Measurements from ENCODE around the gene PCBP3. TPM values are rescaled to one million over a fixed set of nuclear protein-coding genes. Genes with fewer than 3 reads are reported as not detected.

PCBP3 gene
- total and polyA plus RNA-seq, 10 of the 15 experiments (the other 5 are each of a cell fraction or from before 2014, with no cell fraction given), result 0.09 to 1.3 (median 0.46) TPM; not detected in 3

- ChIA-PET POLR2A (no interaction called here), SMC1A (ENCODE audit: uncharacterized antibody, unreplicated experiment) (no interaction called here), CTCF (no interaction called here), RAD21 (ENCODE audit: unreplicated experiment) (no interaction called here)
- Histone ChIP-seq H3K4me3 (no peak overlapping the region), H3K4me1 (ENCODE audit: control insufficient read depth, insufficient read depth, low read length) (no peaks in the 10 kb centered on the region), H4K20me1 (ENCODE audit: control insufficient read depth, insufficient read depth) (no peaks in the 10 kb centered on the region), H3K9ac (ENCODE audit: control insufficient read depth, insufficient read depth, low read length) (no peak overlapping the region), H3K27me3 (replicated peaks in 1 of 2; ENCODE audit: control insufficient read depth in 2 of 2, insufficient read depth in 2 of 2, low read length in 1 of 2) (no peaks in the 10 kb centered on the region), H2AFZ (ENCODE audit: control insufficient read depth, low read depth, low read length) (no peak overlapping the region), H3K36me3 (ENCODE audit: control insufficient read depth in 2 of 2, insufficient read depth in 2 of 2, low read length in 1 of 2) (no peaks in the 10 kb centered on the region), H3K4me2 (ENCODE audit: control insufficient read depth, insufficient read depth) (no peak overlapping the region), H3K79me2 (ENCODE audit: control insufficient read depth, insufficient read depth, low read length) (no peaks in the 10 kb centered on the region), H3K9me3 (replicated peaks; ENCODE audit: control insufficient read depth, insufficient read depth, low read length) (peaks cover 2% of the 10 kb centered on the region; the same call in 1 of the 3 replicates), H3K27ac (ENCODE audit: control insufficient read depth, insufficient read depth) (no peak overlapping the region)
- intact Hi-C loops (cut with micrococcal nuclease; ENCODE audit: unreplicated experiment), result no loop called here
- DNase-seq (ENCODE audit: low read depth, low spot score) (no peak), FAIRE-seq (no peak), ATAC-seq (no peak)
- no peak for TF ChIP-seq USF1 (IDR thresholded peaks at IDR 0.05; ENCODE audit: borderline replicate concordance, extremely low read length, insufficient read depth, low read depth, low read length)
- TF ChIP-seq, protein P1, sequence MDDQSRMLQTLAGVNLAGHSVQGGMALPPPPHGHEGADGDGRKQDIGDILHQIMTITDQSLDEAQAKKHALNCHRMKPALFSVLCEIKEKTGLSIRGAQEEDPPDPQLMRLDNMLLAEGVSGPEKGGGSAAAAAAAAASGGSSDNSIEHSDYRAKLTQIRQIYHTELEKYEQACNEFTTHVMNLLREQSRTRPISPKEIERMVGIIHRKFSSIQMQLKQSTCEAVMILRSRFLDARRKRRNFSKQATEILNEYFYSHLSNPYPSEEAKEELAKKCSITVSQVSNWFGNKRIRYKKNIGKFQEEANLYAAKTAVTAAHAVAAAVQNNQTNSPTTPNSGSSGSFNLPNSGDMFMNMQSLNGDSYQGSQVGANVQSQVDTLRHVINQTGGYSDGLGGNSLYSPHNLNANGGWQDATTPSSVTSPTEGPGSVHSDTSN (IDR thresholded peaks at IDR 0.05; ENCODE audit: insufficient replicate concordance, low read depth, low read length), result no peak
- TF ChIP-seq FOS (IDR thresholded peaks at IDR 0.05; ENCODE audit: borderline replicate concordance, extremely low read depth, insufficient read length), result no peak
- TF ChIP-seq, protein P2, sequence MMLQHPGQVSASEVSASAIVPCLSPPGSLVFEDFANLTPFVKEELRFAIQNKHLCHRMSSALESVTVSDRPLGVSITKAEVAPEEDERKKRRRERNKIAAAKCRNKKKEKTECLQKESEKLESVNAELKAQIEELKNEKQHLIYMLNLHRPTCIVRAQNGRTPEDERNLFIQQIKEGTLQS (IDR thresholded peaks at IDR 0.05; ENCODE audit: borderline replicate concordance, extremely low read depth, low read depth, low read length), result no peak
- no peak for TF ChIP-seq DPF2 (IDR thresholded peaks at IDR 0.05)
- WGBS (ENCODE audit: insufficient coverage, insufficient replicate concordance, low lambda C conversion rate, missing lambda C conversion rate), result 26% methylated on average over 4 of the region's 4 CpGs
- in situ Hi-C loops (cut with MboI), result no loop called here
- BruUV-seq (replicated peaks), result no TSS peak
Observed at GRCh38 chr21:45957551-45957950, 314.0 kb downstream of the PCBP3 start.

Data from GM12878 (cell line).